HAP-1 (cell line): ENCODE results near the gene ACTL7B.

Experiments
- DNase-seq, 2 experiments: peaks; one replicate each; pipeline ENCODE4 v3.0.0-alpha.2; 2016 to 2020; ENCODE audit warnings: low spot score in 2 of 2
- H3K27me3 ChIP-seq: fragments of 250-450 bp; sonication (Bioruptor Pico); 2 replicates; pipeline ENCODE4 v1.5.1; 2020; ENCODE audit warnings: low read depth, mild to moderate bottlenecking, moderate library complexity
- H3K36me3 ChIP-seq: fragments of 250-450 bp; sonication (Bioruptor Pico); replicated peaks from 2 replicates; pipeline ENCODE4 v1.5.1; 2020; ENCODE audit warnings: mild to moderate bottlenecking
- H3K4me1 ChIP-seq: fragments of 250-450 bp; sonication (Bioruptor Pico); 2 replicates; pipeline ENCODE4 v1.5.1; 2020; ENCODE audit warnings: mild to moderate bottlenecking
- H3K4me3 ChIP-seq: fragments of 250-450 bp; sonication (Bioruptor Pico); 2 replicates; pipeline ENCODE4 v1.5.1; 2020; ENCODE audit warnings: mild to moderate bottlenecking, moderate library complexity
- H3K9me3 ChIP-seq: fragments of 250-450 bp; sonication (Bioruptor Pico); 2 replicates; pipeline ENCODE4 v1.5.1; 2020; ENCODE audit warnings: mild to moderate bottlenecking, moderate library complexity
- in situ Hi-C: fragments of 300-500 bp; cut with MboI; formaldehyde crosslinking; loops from 3 replicates; pipeline ENCODE4 v1.14.3; 2020; ENCODE audit warnings: low sequenced_read_pairs, inconsistent platforms, mixed read lengths

Gene ACTL7B

GRCh38 chr9:108816037-108816436, 39.7 kb downstream of the ACTL7B start:
- DNase-seq, result no peak
- no peak overlapping the region for H3K4me3 ChIP-seq
- in situ Hi-C loops, result no loop called here
- no peaks in the 10 kb centered on the region for H3K36me3 ChIP-seq
- no peaks in the 10 kb centered on the region for H3K4me1 ChIP-seq
- H3K9me3 ChIP-seq, result no peaks in the 10 kb centered on the region; the same call in 1 of the 2 replicates
- H3K27me3 ChIP-seq, result no peaks in the 10 kb centered on the region

- DNase-seq, result no peak
- H3K4me1 ChIP-seq, result no peaks in the 10 kb centered on the region
- H3K27me3 ChIP-seq, result no peaks in the 10 kb centered on the region
- H3K4me3 ChIP-seq, result no peak overlapping the region
- in situ Hi-C loops, result no loop called here
- no peaks in the 10 kb centered on the region; the same call in 1 of the 2 replicates for H3K9me3 ChIP-seq
- no peaks in the 10 kb centered on the region for H3K36me3 ChIP-seq
These were observed 40.6 kb downstream of the ACTL7B start for GRCh38 chr9:108815156-108815555.

GRCh38 chr9:108813951-108814601, 41.7 kb downstream of the ACTL7B start:
- peak in 1 of 2 experiments; percentile 42 for DNase-seq
- Histone ChIP-seq H3K9me3 (no peaks in the 10 kb centered on the region; the same call in 1 of the 2 replicates), H3K4me1 (no peaks in the 10 kb centered on the region), H3K4me3 (no peak overlapping the region), H3K27me3 (0 out of 2 replicates have a peak, but pooled peaks cover 6% of the 10 kb centered on the region), H3K36me3 (no peaks in the 10 kb centered on the region)
- in situ Hi-C loops, result no loop called here

- Histone ChIP-seq H3K36me3 (no peaks in the 10 kb centered on the region), H3K27me3 (0 out of 2 replicates have a peak, but pooled peaks cover 6% of the 10 kb centered on the region), H3K9me3 (no peaks in the 10 kb centered on the region; the same call in 1 of the 2 replicates), H3K4me3 (no peak overlapping the region), H3K4me1 (no peaks in the 10 kb centered on the region)
- in situ Hi-C loops, result no loop called here
- no peak for DNase-seq
These were observed 43.3 kb downstream of the ACTL7B start for GRCh38 chr9:108812396-108813025.

- DNase-seq, result no peak
- Histone ChIP-seq H3K27me3 (0 out of 2 replicates have a peak, but pooled peaks cover 6% of the 10 kb centered on the region), H3K9me3 (no peaks in the 10 kb centered on the region), H3K4me3 (no peak overlapping the region), H3K36me3 (no peaks in the 10 kb centered on the region), H3K4me1 (no peaks in the 10 kb centered on the region)
- in situ Hi-C loops, result no loop called here
These were observed 43.8 kb downstream of the ACTL7B start for GRCh38 chr9:108811944-108812343.

GRCh38 chr9:108809269-108809668, 46.5 kb downstream of the ACTL7B start:
- Histone ChIP-seq H3K9me3 (no peaks in the 10 kb centered on the region), H3K36me3 (no peaks in the 10 kb centered on the region), H3K27me3 (peaks cover 8% of the 10 kb centered on the region; the same call in 1 of the 2 replicates), H3K4me1 (no peaks in the 10 kb centered on the region), H3K4me3 (no peak overlapping the region)
- DNase-seq, result no peak
- in situ Hi-C loops, result no loop called here
